Measurements from ENCODE around the gene PARD3.

- TF ChIP-seq CTCF (IDR thresholded peaks at IDR 0.05) = peak; percentile 73 to 99 (median 85)
- TF ChIP-seq POLR2AphosphoS5 (IDR thresholded peaks at IDR 0.05) = no peak
Observed at GRCh38 chr10:34637418-34637911, 177.6 kb downstream of the PARD3 start.
